Panc1 (cell line): ENCODE measurements around the gene MLST8.

ENCODE experiments used
- POLR2AphosphoS5 ChIP-seq: IDR thresholded peaks from 2 replicates; pipeline ENCODE4 v1.6.1; 2012; ENCODE audit warnings: mild to moderate bottlenecking, low read depth, low read length, moderate library complexity
- TCF7L2 ChIP-seq: IDR thresholded peaks from 2 replicates; pipeline ENCODE4 v1.6.1; 2011; ENCODE audit warnings: mild to moderate bottlenecking, low read depth, low read length, inconsistent platforms
- TF ChIP-seq, protein P1 (sequence below): fragments of 450-650 bp; IDR thresholded peaks from 2 replicates; pipeline ENCODE4 v1.5.1; 2017; ENCODE audit warnings: mild to moderate bottlenecking
- TF ChIP-seq, protein P2 (sequence below), 2 experiments: IDR thresholded peaks; 2 replicates each; pipeline ENCODE4 v1.6.1; 2011 to 2012; ENCODE audit warnings: low read depth in 2 of 2, control low read depth in 1 of 2, low read length in 1 of 2, mild to moderate bottlenecking in 1 of 2, moderate library complexity in 1 of 2; ENCODE audit not compliant: insufficient read depth in 1 of 2

DNA sequence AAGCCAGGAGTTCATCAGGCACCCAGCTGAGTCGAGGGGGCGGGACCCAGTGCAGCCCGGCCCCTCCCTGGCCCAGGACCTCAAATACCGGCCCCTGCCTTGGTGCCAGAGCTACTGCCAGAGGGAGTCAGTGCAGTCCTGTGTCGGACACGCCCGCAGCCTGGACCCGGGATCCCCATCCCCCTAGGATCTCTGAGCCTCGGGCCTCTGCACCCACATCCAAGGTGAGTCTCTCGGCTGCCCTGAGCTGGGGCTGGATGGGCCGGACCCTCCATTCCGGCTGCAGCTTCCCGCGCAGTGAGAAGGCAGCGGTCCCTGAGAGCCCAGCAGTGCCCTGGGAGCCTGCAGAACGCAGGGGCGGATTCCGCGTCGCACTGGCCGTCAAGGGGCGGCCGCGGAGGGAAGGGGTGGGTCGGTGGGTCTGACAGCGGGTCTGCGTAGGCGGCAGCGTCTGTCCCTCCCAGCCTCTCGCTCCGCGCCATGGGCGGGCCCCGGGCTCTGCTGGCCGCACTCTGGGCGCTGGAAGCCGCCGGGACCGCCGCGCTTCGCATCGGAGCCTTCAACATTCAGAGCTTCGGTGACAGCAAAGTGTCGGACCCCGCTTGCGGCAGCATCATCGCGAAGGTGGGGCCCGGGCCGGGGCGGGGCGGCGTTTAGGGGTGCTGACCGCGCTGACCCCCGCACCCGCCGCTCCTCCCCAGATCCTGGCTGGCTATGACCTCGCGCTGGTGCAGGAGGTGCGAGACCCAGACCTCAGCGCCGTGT lies 31.3 kb downstream of the MLST8 start, which contains the start of gene DNASE1L2:
- TF ChIP-seq, protein P1, sequence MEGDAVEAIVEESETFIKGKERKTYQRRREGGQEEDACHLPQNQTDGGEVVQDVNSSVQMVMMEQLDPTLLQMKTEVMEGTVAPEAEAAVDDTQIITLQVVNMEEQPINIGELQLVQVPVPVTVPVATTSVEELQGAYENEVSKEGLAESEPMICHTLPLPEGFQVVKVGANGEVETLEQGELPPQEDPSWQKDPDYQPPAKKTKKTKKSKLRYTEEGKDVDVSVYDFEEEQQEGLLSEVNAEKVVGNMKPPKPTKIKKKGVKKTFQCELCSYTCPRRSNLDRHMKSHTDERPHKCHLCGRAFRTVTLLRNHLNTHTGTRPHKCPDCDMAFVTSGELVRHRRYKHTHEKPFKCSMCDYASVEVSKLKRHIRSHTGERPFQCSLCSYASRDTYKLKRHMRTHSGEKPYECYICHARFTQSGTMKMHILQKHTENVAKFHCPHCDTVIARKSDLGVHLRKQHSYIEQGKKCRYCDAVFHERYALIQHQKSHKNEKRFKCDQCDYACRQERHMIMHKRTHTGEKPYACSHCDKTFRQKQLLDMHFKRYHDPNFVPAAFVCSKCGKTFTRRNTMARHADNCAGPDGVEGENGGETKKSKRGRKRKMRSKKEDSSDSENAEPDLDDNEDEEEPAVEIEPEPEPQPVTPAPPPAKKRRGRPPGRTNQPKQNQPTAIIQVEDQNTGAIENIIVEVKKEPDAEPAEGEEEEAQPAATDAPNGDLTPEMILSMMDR = no peak
- TF ChIP-seq POLR2AphosphoS5 (no peak), TCF7L2 (no peak)
- TF ChIP-seq, protein P2, sequence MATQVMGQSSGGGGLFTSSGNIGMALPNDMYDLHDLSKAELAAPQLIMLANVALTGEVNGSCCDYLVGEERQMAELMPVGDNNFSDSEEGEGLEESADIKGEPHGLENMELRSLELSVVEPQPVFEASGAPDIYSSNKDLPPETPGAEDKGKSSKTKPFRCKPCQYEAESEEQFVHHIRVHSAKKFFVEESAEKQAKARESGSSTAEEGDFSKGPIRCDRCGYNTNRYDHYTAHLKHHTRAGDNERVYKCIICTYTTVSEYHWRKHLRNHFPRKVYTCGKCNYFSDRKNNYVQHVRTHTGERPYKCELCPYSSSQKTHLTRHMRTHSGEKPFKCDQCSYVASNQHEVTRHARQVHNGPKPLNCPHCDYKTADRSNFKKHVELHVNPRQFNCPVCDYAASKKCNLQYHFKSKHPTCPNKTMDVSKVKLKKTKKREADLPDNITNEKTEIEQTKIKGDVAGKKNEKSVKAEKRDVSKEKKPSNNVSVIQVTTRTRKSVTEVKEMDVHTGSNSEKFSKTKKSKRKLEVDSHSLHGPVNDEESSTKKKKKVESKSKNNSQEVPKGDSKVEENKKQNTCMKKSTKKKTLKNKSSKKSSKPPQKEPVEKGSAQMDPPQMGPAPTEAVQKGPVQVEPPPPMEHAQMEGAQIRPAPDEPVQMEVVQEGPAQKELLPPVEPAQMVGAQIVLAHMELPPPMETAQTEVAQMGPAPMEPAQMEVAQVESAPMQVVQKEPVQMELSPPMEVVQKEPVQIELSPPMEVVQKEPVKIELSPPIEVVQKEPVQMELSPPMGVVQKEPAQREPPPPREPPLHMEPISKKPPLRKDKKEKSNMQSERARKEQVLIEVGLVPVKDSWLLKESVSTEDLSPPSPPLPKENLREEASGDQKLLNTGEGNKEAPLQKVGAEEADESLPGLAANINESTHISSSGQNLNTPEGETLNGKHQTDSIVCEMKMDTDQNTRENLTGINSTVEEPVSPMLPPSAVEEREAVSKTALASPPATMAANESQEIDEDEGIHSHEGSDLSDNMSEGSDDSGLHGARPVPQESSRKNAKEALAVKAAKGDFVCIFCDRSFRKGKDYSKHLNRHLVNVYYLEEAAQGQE (IDR thresholded peaks at IDR 0.05; ENCODE audit: insufficient read depth in 1 of 2, low read depth in 2 of 2, low read length in 1 of 2) = no peak
